Esophagus squamous epithelium (tissue), 4 donors: Measurements from ENCODE around the gene NCK1.

Experiments used
- CTCF ChIP-seq, 6 experiments: fragments of 450-650 bp in 4 of 6; fragments of 200-600 bp in 2 of 6; sonication (generic) in 2 of 6; IDR thresholded peaks; one replicate each; pipeline ENCODE4 v1.5.1; 2016 to 2019; ENCODE audit warnings: antibody characterized with exemption in 6 of 6, mild to moderate bottlenecking in 4 of 6, moderate library complexity in 4 of 6
- POLR2A ChIP-seq, 4 donors: fragments of 450-650 bp; IDR thresholded peaks; one replicate each; pipeline ENCODE4 v1.6.1; 2017; ENCODE audit warnings: antibody characterized with exemption in 4 of 4, mild to moderate bottlenecking in 4 of 4, moderate library complexity in 3 of 4

- TF ChIP-seq POLR2A (IDR thresholded peaks at IDR 0.05) (no peak), CTCF (IDR thresholded peaks at IDR 0.05) (no peak)
Measured at GRCh38 chr3:136962927-136963326, 100.9 kb downstream of the NCK1 start.
